ENCODE measurements around the gene GNMT.

The GNMT gene

GRCh38 chr6:42960243-42961019 is at the start of gene GNMT:
Gene GNMT, plus strand, starts transcription at chr6:42960754. Its CDS starts 14 bp downstream, at chr6:42960768.
- no peak for TF ChIP-seq GATA3 (IDR thresholded peaks at IDR 0.05; ENCODE audit: low read depth, low read length)
- no peak for TF ChIP-seq GATA2 (IDR thresholded peaks at IDR 0.05; ENCODE audit: low read depth, low read length)

GRCh38 chr6:42911171-42912021 is 49.2 kb upstream of the GNMT start:
- TF ChIP-seq GATA3 (IDR thresholded peaks at IDR 0.05; ENCODE audit: low read depth, low read length) (no peak), GATA2 (IDR thresholded peaks at IDR 0.05; ENCODE audit: low read depth, low read length) (no peak)

- TF ChIP-seq GATA2 (IDR thresholded peaks at IDR 0.05; ENCODE audit: low read depth, low read length) = no peak
- TF ChIP-seq GATA3 (IDR thresholded peaks at IDR 0.05; ENCODE audit: low read depth, low read length) = no peak
These were observed 46.0 kb upstream of the GNMT start for GRCh38 chr6:42914546-42914945.

GRCh38 chr6:42915732-42916131 is 44.8 kb upstream of the GNMT start, which contains the start of gene PTCRA:
Gene PTCRA, plus strand, starts transcription at chr6:42916053. Its CDS starts 17 bp downstream, at chr6:42916070.
- TF ChIP-seq GATA2 (IDR thresholded peaks at IDR 0.05; ENCODE audit: low read depth, low read length) = no peak

- TF ChIP-seq GATA3 (IDR thresholded peaks at IDR 0.05; ENCODE audit: low read depth, low read length) (no peak), GATA2 (IDR thresholded peaks at IDR 0.05; ENCODE audit: low read depth, low read length) (no peak)
These were observed 44.3 kb upstream of the GNMT start for GRCh38 chr6:42916288-42916687.

- TF ChIP-seq GATA3 (IDR thresholded peaks at IDR 0.05; ENCODE audit: low read depth, low read length) = no peak
- TF ChIP-seq GATA2 (IDR thresholded peaks at IDR 0.05; ENCODE audit: low read depth, low read length) = no peak
These were observed 38.8 kb upstream of the GNMT start for GRCh38 chr6:42921801-42922200.

GRCh38 chr6:42923666-42924065 is 36.9 kb upstream of the GNMT start:
- TF ChIP-seq GATA2 (IDR thresholded peaks at IDR 0.05; ENCODE audit: low read depth, low read length) = no peak
- no peak for TF ChIP-seq GATA3 (IDR thresholded peaks at IDR 0.05; ENCODE audit: low read depth, low read length)

GRCh38 chr6:42925248-42925857 is 35.2 kb upstream of the GNMT start:
- no peak for TF ChIP-seq GATA3 (IDR thresholded peaks at IDR 0.05; ENCODE audit: low read depth, low read length)
- no peak for TF ChIP-seq GATA2 (IDR thresholded peaks at IDR 0.05; ENCODE audit: low read depth, low read length)

GRCh38 chr6:42928986-42929820 is 31.4 kb upstream of the GNMT start, which contains the start of gene CNPY3:
Gene CNPY3, plus strand, starts transcription at chr6:42929480. Its CDS starts 91 bp downstream, at chr6:42929571.
- TF ChIP-seq GATA3 (IDR thresholded peaks at IDR 0.05; ENCODE audit: low read depth, low read length) = no peak
- TF ChIP-seq GATA2 (IDR thresholded peaks at IDR 0.05; ENCODE audit: low read depth, low read length) = no peak

GRCh38 chr6:42929821-42930360 is 30.7 kb upstream of the GNMT start:
- no peak for TF ChIP-seq GATA3 (IDR thresholded peaks at IDR 0.05; ENCODE audit: low read depth, low read length)
- TF ChIP-seq GATA2 (IDR thresholded peaks at IDR 0.05; ENCODE audit: low read depth, low read length) = no peak

GRCh38 chr6:42932412-42932811 is 28.1 kb upstream of the GNMT start:
- TF ChIP-seq GATA2 (IDR thresholded peaks at IDR 0.05; ENCODE audit: low read depth, low read length) = no peak
- no peak for TF ChIP-seq GATA3 (IDR thresholded peaks at IDR 0.05; ENCODE audit: low read depth, low read length)

- no peak for TF ChIP-seq GATA2 (IDR thresholded peaks at IDR 0.05; ENCODE audit: low read depth, low read length)
- TF ChIP-seq GATA3 (IDR thresholded peaks at IDR 0.05; ENCODE audit: low read depth, low read length) = no peak
These were observed 27.3 kb upstream of the GNMT start for GRCh38 chr6:42933205-42933604.

- TF ChIP-seq GATA3 (IDR thresholded peaks at IDR 0.05; ENCODE audit: low read depth, low read length) (no peak), GATA2 (IDR thresholded peaks at IDR 0.05; ENCODE audit: low read depth, low read length) (no peak)
These were observed 25.2 kb upstream of the GNMT start for GRCh38 chr6:42935322-42935721.

All from SH-SY5Y (cell line).